ENCODE data around the gene RBPJ. TPM values are rescaled to one million over a fixed set of nuclear protein-coding genes. Genes with fewer than 3 reads are reported as not detected.

Gene RBPJ
- total and polyA plus RNA-seq, 2 of the 8 experiments (the other 6 are each of a cell fraction or from before 2014, with no cell fraction given), result 65.5 to 217 TPM

DNA sequence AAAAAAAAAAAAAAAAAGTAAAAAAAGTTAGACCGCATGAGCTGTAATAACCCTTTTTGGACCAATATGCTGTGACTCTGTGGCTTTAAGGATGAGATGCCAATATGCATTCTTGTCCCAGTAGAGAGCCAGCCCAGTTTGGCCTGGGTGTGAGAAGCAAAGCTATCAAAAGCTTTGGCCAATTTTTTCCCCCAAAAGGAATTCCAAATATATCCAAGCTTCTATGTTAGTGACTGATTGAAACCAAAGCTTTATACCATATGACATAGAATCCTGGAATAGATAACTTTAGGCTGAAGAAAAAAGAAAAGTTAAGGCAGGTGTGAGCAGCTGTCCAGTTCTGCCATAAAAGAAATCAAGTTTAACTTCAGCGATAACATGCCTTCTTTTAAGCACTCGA is 30.5 kb upstream of the RBPJ start (continued):
- TF ChIP-seq RAD21 (IDR thresholded peaks at IDR 0.05 in 1 of 2, conservative IDR thresholded peaks at IDR 0.05 in 1 of 2; ENCODE audit: low read depth in 2 of 2, low read length in 2 of 2), result no peak
- no peak for TF ChIP-seq CHD1 (IDR thresholded peaks at IDR 0.05; ENCODE audit: low read depth, low read length)
- TF ChIP-seq POLR2A (IDR thresholded peaks at IDR 0.05; ENCODE audit: control extremely low read depth in 1 of 2, low read depth in 2 of 2, low read length in 2 of 2), result no peak
- TF ChIP-seq EGR1 (IDR thresholded peaks at IDR 0.05; ENCODE audit: borderline replicate concordance, low read depth, low read length), result no peak

Measured in H1 (cell line).